Measurements from ENCODE around the gene ATP8B4. TPM values are rescaled to one million over a fixed set of nuclear protein-coding genes. Genes with fewer than 3 reads are reported as not detected.

ATP8B4 gene
- polyA plus RNA-seq, 1 donor (not counting 4 experiments of a cell fraction or from before 2014, with no cell fraction given), result 0.05 TPM

- Histone ChIP-seq H3K9ac (ENCODE audit: control insufficient read depth, extremely low read depth, insufficient read depth, low read length) (no peak overlapping the region), H3K4me1 (ENCODE audit: control insufficient read depth, extremely low read depth, insufficient read depth, low read length) (no peaks in the 10 kb centered on the region), H3K4me2 (ENCODE audit: control insufficient read depth, extremely low read depth, insufficient read depth, low read depth, low read length) (no peak overlapping the region), H2AFZ (ENCODE audit: control insufficient read depth, low read length) (no peak overlapping the region), H4K20me1 (ENCODE audit: control insufficient read depth, extremely low read depth, insufficient read depth, low read length) (no peaks in the 10 kb centered on the region), H3K79me2 (ENCODE audit: control insufficient read depth, insufficient read depth, low read length) (no peaks in the 10 kb centered on the region), H3K27ac (ENCODE audit: control insufficient read depth, insufficient read depth, low read length) (no peak overlapping the region), H3K36me3 (ENCODE audit: control insufficient read depth in 2 of 2, extremely low read depth in 1 of 2, insufficient read depth in 2 of 2, low read length in 2 of 2) (no peaks in the 10 kb centered on the region), H3K27me3 (ENCODE audit: control insufficient read depth, extremely low read depth, insufficient read depth, low read length) (no peaks in the 10 kb centered on the region), H3K4me3 (ENCODE audit: control insufficient read depth in 2 of 3, extremely low read depth in 1 of 3, insufficient read depth in 2 of 3, low read depth in 1 of 3, low read length in 3 of 3) (no peak overlapping the region), H3K9me1 (ENCODE audit: control insufficient read depth, extremely low read depth, insufficient read depth, low read length) (no peaks in the 10 kb centered on the region), H3K9me3 (ENCODE audit: control insufficient read depth, low read depth, low read length) (no peaks in the 10 kb centered on the region)
- DNase-seq (ENCODE audit: low read depth, low spot score) (no peak), FAIRE-seq (no peak)
- dilution Hi-C loops (cut with MboI; ENCODE audit: extremely low pct_ligation_motif_present, low sequenced_read_pairs), result no loop called here
- TF ChIP-seq EZH2 (IDR thresholded peaks at IDR 0.05; ENCODE audit: low read length), result no peak
Observed at GRCh38 chr15:50044904-50045303, 74.1 kb downstream of the ATP8B4 start.

GRCh38 chr15:50044406-50044805 is 74.6 kb downstream of the ATP8B4 start:
- Histone ChIP-seq H3K4me1 (ENCODE audit: control insufficient read depth, extremely low read depth, insufficient read depth, low read length) (no peaks in the 10 kb centered on the region), H3K27ac (ENCODE audit: control insufficient read depth, insufficient read depth, low read length) (no peak overlapping the region), H4K20me1 (ENCODE audit: control insufficient read depth, extremely low read depth, insufficient read depth, low read length) (no peaks in the 10 kb centered on the region), H3K36me3 (ENCODE audit: control insufficient read depth in 2 of 2, extremely low read depth in 1 of 2, insufficient read depth in 2 of 2, low read length in 2 of 2) (no peaks in the 10 kb centered on the region), H3K9ac (ENCODE audit: control insufficient read depth, extremely low read depth, insufficient read depth, low read length) (no peak overlapping the region), H3K79me2 (ENCODE audit: control insufficient read depth, insufficient read depth, low read length) (no peaks in the 10 kb centered on the region), H3K4me3 (ENCODE audit: control insufficient read depth in 2 of 3, extremely low read depth in 1 of 3, insufficient read depth in 2 of 3, low read depth in 1 of 3, low read length in 3 of 3) (no peak overlapping the region), H3K4me2 (ENCODE audit: control insufficient read depth, extremely low read depth, insufficient read depth, low read depth, low read length) (no peak overlapping the region), H3K9me3 (ENCODE audit: control insufficient read depth, low read depth, low read length) (no peaks in the 10 kb centered on the region), H3K9me1 (ENCODE audit: control insufficient read depth, extremely low read depth, insufficient read depth, low read length) (no peaks in the 10 kb centered on the region), H3K27me3 (ENCODE audit: control insufficient read depth, extremely low read depth, insufficient read depth, low read length) (no peaks in the 10 kb centered on the region), H2AFZ (ENCODE audit: control insufficient read depth, low read length) (no peak overlapping the region)
- no peak for FAIRE-seq
- no peak for DNase-seq (ENCODE audit: low read depth, low spot score)
- dilution Hi-C loops (cut with MboI; ENCODE audit: extremely low pct_ligation_motif_present, low sequenced_read_pairs), result no loop called here
- no peak for TF ChIP-seq CTCF (optimal IDR thresholded peaks at IDR 0.05 in 1 of 3, IDR thresholded peaks at IDR 0.05 in 1 of 3, conservative IDR thresholded peaks at IDR 0.05 in 1 of 3; ENCODE audit: extremely low read depth in 1 of 3, insufficient read depth in 2 of 3, low read length in 3 of 3)
- TF ChIP-seq EZH2 (IDR thresholded peaks at IDR 0.05; ENCODE audit: low read length), result no peak

- no peaks in the 10 kb centered on the region for H4K20me1 ChIP-seq (ENCODE audit: control insufficient read depth, extremely low read depth, insufficient read depth, low read length)
- no peak overlapping the region for H3K4me3 ChIP-seq (ENCODE audit: control insufficient read depth in 2 of 3, extremely low read depth in 1 of 3, insufficient read depth in 2 of 3, low read depth in 1 of 3, low read length in 3 of 3)
- TF ChIP-seq EZH2 (IDR thresholded peaks at IDR 0.05; ENCODE audit: low read length) (no peak), CTCF (optimal IDR thresholded peaks at IDR 0.05 in 1 of 3, IDR thresholded peaks at IDR 0.05 in 1 of 3, conservative IDR thresholded peaks at IDR 0.05 in 1 of 3; ENCODE audit: extremely low read depth in 1 of 3, insufficient read depth in 2 of 3, low read length in 3 of 3) (no peak)
- no peaks in the 10 kb centered on the region for H3K9me1 ChIP-seq (ENCODE audit: control insufficient read depth, extremely low read depth, insufficient read depth, low read length)
- FAIRE-seq (no peak), DNase-seq (ENCODE audit: low read depth, low spot score) (no peak)
- no peak overlapping the region for H3K4me2 ChIP-seq (ENCODE audit: control insufficient read depth, extremely low read depth, insufficient read depth, low read depth, low read length)
- no peaks in the 10 kb centered on the region for H3K9me3 ChIP-seq (ENCODE audit: control insufficient read depth, low read depth, low read length)
- dilution Hi-C loops (cut with MboI; ENCODE audit: extremely low pct_ligation_motif_present, low sequenced_read_pairs), result no loop called here
- H3K27me3 ChIP-seq (ENCODE audit: control insufficient read depth, extremely low read depth, insufficient read depth, low read length), result no peaks in the 10 kb centered on the region
- no peak overlapping the region for H2AFZ ChIP-seq (ENCODE audit: control insufficient read depth, low read length)
- no peak overlapping the region for H3K27ac ChIP-seq (ENCODE audit: control insufficient read depth, insufficient read depth, low read length)
- H3K4me1 ChIP-seq (ENCODE audit: control insufficient read depth, extremely low read depth, insufficient read depth, low read length), result no peaks in the 10 kb centered on the region
- no peak overlapping the region for H3K9ac ChIP-seq (ENCODE audit: control insufficient read depth, extremely low read depth, insufficient read depth, low read length)
- H3K36me3 ChIP-seq (ENCODE audit: control insufficient read depth in 2 of 2, extremely low read depth in 1 of 2, insufficient read depth in 2 of 2, low read length in 2 of 2), result no peaks in the 10 kb centered on the region
- no peaks in the 10 kb centered on the region for H3K79me2 ChIP-seq (ENCODE audit: control insufficient read depth, insufficient read depth, low read length)
Observed at GRCh38 chr15:50042775-50043174, 76.3 kb downstream of the ATP8B4 start.
